GM12864 (cell line): Measurements from ENCODE around the gene TNFRSF25.

ENCODE experiments used
- DNase-seq: peaks from one replicate; pipeline ENCODE4 v3.0.0-alpha.2; 2011; ENCODE audit warnings: low read depth
- H3K4me3 ChIP-seq: 2 replicates; pipeline ENCODE4 v1.5.1; 2011; ENCODE audit warnings: mild to moderate bottlenecking, low read depth, low read length, control low read depth
- CTCF ChIP-seq: IDR thresholded peaks from 2 replicates; pipeline ENCODE4 v1.5.1; 2011; ENCODE audit warnings: low read depth, mild to moderate bottlenecking, moderate library complexity, low read length, control low read depth, inconsistent platforms; ENCODE audit errors: missing control alignments

TNFRSF25 gene

DNA sequence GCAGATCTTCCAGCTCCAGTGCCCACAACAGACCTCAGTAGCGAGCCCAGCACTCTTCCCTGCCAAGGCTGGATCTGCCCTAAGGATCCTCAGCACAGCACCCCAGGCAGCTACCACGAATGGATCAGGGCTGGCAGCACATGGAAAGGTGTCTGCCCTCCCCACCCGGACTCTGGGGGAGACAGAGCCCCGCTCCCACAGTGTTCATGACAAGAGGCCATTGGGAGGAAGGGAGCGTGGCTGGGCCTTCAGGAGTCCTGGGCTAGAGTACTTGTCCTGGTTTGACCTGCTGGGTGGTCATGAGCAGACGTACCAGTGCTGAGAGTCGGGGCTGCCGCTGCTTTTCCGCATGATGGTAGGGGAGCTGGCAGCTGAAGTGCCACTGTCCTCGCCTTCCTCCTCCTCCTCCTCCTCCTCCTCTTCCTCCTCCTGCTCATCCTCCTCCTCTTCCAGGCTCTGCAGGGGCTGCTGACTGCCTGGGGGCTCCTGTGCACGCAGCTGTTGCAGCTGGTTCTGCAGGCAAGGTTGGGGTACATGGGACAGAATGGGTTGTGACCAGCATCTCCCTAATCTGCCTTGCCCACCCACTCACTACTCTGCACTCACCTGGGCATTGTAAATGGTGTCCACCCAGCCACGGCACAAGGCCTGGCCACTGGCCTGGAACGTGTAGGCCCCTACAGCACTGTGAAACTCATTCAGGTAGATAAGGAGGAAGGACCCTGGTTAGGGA is 2.9 kb upstream of the TNFRSF25 start:
- no peak for DNase-seq
- TF ChIP-seq CTCF, result no peak
- H3K4me3 ChIP-seq, result no peak overlapping the region

- no peak for DNase-seq
- H3K4me3 ChIP-seq, result no peak overlapping the region
- TF ChIP-seq CTCF, result no peak
Measured at GRCh38 chr1:6467744-6468688, 2.0 kb upstream of the TNFRSF25 start.

GRCh38 chr1:6467224-6467623 is 1.3 kb upstream of the TNFRSF25 start:
- DNase-seq, result no peak
- H3K4me3 ChIP-seq, result no peak overlapping the region
- TF ChIP-seq CTCF, result no peak

GRCh38 chr1:6466751-6467150 is 778 bp upstream of the TNFRSF25 start:
- DNase-seq, result no peak
- no peak overlapping the region for H3K4me3 ChIP-seq
- TF ChIP-seq CTCF, result no peak

DNA sequence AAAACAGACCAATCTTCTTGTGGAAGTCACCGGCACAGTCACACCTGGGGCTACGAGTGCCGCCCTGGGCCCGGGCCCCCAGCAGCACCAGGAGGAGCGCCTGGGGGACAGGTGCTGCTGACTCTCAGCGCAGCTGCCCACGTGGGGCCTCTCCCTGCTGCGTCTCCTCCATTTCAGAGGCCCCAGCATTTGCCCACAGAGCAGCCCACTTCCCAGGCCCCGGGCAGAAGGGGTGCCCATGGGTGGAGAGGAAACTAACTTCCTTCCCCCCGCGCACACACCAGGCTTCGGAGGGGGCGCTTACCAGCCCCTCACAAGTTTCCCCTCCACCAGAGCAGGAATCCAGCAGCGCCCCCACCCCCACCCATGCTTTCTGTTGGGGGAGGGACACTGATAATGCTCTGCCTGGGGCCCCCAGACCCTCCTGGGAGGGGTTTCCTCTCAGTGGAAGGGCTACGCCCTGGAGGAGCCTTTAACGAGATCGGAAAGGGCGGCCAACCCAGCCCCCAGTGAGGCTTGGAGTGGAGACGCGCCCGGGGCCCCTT is 440 bp downstream of the TNFRSF25 start:
- TF ChIP-seq CTCF, result no peak
- no peak for DNase-seq
- no peak overlapping the region for H3K4me3 ChIP-seq

GRCh38 chr1:6464915-6465314 is 1.1 kb downstream of the TNFRSF25 start:
- DNase-seq, result no peak
- TF ChIP-seq CTCF, result no peak
- H3K4me3 ChIP-seq, result no peak overlapping the region
